SK-N-MC (cell line): Measurements from ENCODE around the gene C1D.

Experiments
- DNase-seq: peaks from one replicate; pipeline ENCODE4 v3.0.0-alpha.2; 2011; ENCODE audit warnings: low read depth, low spot score
- H3K27ac ChIP-seq: fragments of 200-600 bp; sonication (generic); 2 replicates; pipeline ENCODE4 v1.5.1; 2016; ENCODE audit warnings: mixed run types
- H3K36me3 ChIP-seq: fragments of 200-600 bp; sonication (generic); 2 replicates; pipeline ENCODE4 v1.6.1; 2017; ENCODE audit warnings: antibody characterized with exemption, low read length, mixed read lengths; ENCODE audit not compliant: insufficient read depth
- H3K4me3 ChIP-seq: fragments of 200-600 bp; sonication (generic); 2 replicates; pipeline ENCODE4 v1.5.1; 2016
- H3K9ac ChIP-seq: fragments of 200-600 bp; sonication (generic); 2 replicates; pipeline ENCODE4 v1.8.0; 2017; ENCODE audit warnings: mixed run types, mixed read lengths; ENCODE audit not compliant: insufficient read length
- H3K9me3 ChIP-seq: fragments of 200-600 bp; sonication (generic); 2 replicates; pipeline ENCODE4 v1.6.1; 2017; ENCODE audit warnings: low read depth, mild to moderate bottlenecking, antibody characterized with exemption, low read length, moderate library complexity, mixed read lengths
- EZH2 ChIP-seq: fragments of 200-600 bp; sonication (generic); IDR thresholded peaks from one replicate; pipeline ENCODE4 v1.6.1; 2017; ENCODE audit warnings: antibody characterized with exemption
- FOXP2 ChIP-seq: optimal IDR thresholded peaks from 2 replicates; pipeline ENCODE3; 2011; ENCODE audit warnings: mild to moderate bottlenecking, moderate library complexity; ENCODE audit not compliant: insufficient read depth; ENCODE audit errors: extremely low read length, control extremely low read depth
- POLR2AphosphoS5 ChIP-seq: IDR thresholded peaks from 2 replicates; pipeline ENCODE4 v1.6.1; 2012; ENCODE audit warnings: mild to moderate bottlenecking, low read depth, low read length, borderline replicate concordance

C1D gene

DNA sequence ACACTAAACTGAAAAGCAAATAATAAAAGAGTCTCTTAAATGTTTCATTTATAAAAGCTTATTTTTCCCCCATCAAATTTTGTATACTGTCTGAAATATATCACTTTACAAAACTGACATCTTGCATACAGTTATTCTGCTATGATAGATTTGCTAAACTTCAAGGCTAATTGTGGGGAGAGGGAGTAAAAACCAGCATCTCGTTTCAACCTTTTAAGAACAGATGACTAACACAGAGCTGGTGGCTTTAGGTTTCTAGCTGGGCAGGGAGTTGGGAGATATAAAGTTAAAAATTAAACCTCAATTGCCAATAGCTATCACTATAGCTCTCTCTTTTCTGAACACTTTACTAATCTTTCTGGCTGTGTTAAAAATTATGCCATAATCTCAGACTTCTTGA is 23.5 kb downstream of the C1D start:
- Histone ChIP-seq H3K36me3 (peaks cover 3% of the 10 kb centered on the region; the same call in 1 of the 2 replicates), H3K9ac (no peak overlapping the region), H3K4me3 (no peak overlapping the region), H3K9me3 (no peaks in the 10 kb centered on the region), H3K27ac (no peak overlapping the region)
- TF ChIP-seq POLR2AphosphoS5 (no peak), EZH2 (no peak), FOXP2 (no peak)
- no peak for DNase-seq

DNA sequence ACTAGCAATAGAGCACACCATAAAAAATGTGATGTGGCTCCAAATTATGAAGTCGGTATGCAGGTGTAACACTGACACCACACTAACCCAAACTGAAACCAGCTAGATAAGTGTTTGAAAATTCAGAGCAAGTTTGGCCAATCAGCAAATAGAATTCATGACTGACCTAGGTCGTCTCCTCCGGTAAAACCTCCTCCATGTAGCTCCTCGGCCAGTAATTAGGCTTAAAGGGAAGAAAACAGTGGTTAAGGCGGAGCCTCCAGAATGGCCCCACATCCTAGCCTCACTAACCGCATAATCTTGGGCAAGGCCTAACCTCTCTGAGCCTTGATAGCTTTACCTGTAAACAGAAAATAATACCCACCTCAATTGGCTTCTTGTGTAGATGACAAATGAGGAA is 30.1 kb downstream of the C1D start:
- TF ChIP-seq POLR2AphosphoS5 (no peak), EZH2 (no peak), FOXP2 (no peak)
- H3K4me3 ChIP-seq, result no peak overlapping the region
- no peaks in the 10 kb centered on the region for H3K36me3 ChIP-seq
- no peak overlapping the region for H3K27ac ChIP-seq
- H3K9me3 ChIP-seq, result no peaks in the 10 kb centered on the region
- DNase-seq, result no peak
- H3K9ac ChIP-seq, result no peak overlapping the region

DNA sequence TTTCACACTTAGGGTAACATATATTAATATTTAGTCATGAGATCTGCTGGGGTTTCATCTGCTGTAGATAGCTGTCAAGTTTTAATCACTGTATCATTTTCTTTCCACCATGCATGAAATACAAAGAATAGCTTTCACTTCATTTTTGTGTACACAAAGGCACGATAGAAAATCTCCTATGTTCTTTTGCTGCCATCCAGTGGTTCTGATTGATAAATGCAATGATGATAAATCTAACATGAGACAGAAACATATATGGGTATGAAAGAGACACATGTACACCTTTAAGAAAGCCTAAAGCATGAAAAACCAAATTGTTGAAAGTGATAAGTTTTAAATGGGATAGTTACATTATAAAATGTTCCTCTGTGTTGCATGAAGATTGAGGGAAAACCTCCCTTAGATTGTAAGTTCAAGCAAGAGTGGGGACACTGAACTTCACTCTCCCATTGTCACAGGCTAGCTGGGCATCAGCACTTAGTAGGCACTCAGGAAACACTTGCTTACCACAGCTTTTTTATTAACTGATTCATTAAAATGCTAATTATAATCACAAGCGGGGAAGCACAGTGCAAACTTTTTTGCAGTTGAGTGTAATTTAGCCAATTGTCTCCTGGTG is 31.2 kb downstream of the C1D start:
- peak; percentile 78 for DNase-seq
- peak overlapping the region; percentile 76 for H3K9ac ChIP-seq
- peak overlapping the region; percentile 95 for H3K27ac ChIP-seq
- no peaks in the 10 kb centered on the region for H3K36me3 ChIP-seq
- no peaks in the 10 kb centered on the region for H3K9me3 ChIP-seq
- H3K4me3 ChIP-seq, result peak overlapping the region; percentile 70
- TF ChIP-seq POLR2AphosphoS5 (no peak), EZH2 (no peak), FOXP2 (no peak)

DNA sequence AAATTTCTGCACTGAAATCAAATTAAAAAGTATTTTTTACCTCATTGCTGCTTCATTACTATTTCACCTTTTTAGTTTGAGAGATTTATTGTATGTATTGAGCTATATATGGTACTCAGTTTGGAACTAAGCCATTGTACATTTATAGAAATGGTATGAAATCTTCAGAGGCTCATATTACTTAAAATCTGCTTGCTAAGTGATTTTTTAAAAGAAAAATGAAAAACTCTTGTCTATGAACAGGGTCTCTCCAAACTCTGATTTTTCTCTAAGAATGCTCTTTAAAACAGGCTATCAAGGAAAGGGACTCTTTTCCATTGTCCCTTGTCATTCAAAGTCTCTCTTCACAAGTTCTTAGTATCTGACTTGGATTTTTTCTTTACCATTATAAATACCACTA is 31.8 kb downstream of the C1D start:
- Histone ChIP-seq H3K4me3 (peak overlapping the region; percentile 70), H3K9me3 (no peaks in the 10 kb centered on the region), H3K36me3 (no peaks in the 10 kb centered on the region), H3K9ac (peak overlapping the region; percentile 76), H3K27ac (peak overlapping the region; percentile 95)
- no peak for TF ChIP-seq FOXP2
- no peak for TF ChIP-seq EZH2
- TF ChIP-seq POLR2AphosphoS5, result no peak
- DNase-seq, result peak; percentile 40

DNA sequence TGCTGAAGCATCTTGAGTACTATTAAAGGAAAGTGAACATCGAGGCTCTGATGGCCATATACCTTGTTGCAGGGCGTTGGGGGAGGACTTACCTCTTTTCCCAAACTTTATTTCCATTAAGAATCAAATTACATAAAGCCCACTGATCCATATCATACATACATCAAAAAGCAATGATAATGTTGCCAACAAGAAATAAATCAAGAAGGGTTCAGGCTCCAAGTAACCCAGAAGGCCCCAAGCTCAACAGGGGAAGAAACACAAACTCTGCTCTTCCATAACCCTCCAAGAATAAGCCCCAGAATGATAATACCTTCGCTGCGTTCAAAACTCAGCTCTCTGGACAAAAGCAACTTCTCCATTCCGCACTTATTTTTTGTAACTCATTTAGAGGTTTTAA is 32.3 kb downstream of the C1D start:
- TF ChIP-seq POLR2AphosphoS5 (no peak), EZH2 (no peak), FOXP2 (no peak)
- H3K4me3 ChIP-seq, result no peak overlapping the region; the same call in 1 of the 2 replicates
- H3K9ac ChIP-seq, result peak overlapping the region; percentile 76
- H3K36me3 ChIP-seq, result no peaks in the 10 kb centered on the region
- H3K27ac ChIP-seq, result peak overlapping the region; percentile 95
- H3K9me3 ChIP-seq, result no peaks in the 10 kb centered on the region
- no peak for DNase-seq

DNA sequence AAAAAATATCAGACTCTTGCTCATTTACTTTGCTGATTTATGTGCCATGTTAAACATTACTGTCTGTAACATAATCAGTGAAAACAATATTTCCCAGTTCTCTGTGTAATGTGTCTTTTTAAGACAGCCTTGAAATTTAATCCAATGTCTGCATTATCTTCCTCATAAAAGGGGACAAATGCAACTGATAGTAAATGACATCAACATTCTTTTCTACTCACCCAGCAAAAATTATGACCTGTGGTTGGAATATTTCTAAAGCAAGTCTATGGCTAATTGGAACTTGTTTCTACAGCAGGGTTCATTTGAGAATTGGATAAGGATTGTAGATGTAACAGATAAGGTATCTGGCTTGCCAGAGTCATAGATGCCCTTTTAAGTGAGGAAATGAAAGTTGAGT is 34.8 kb downstream of the C1D start:
- no peak overlapping the region for H3K4me3 ChIP-seq
- H3K36me3 ChIP-seq, result no peaks in the 10 kb centered on the region
- H3K9ac ChIP-seq, result no peak overlapping the region
- no peak for DNase-seq
- no peak overlapping the region for H3K27ac ChIP-seq
- H3K9me3 ChIP-seq, result no peaks in the 10 kb centered on the region
- TF ChIP-seq FOXP2, result no peak
- no peak for TF ChIP-seq POLR2AphosphoS5
- no peak for TF ChIP-seq EZH2

DNA sequence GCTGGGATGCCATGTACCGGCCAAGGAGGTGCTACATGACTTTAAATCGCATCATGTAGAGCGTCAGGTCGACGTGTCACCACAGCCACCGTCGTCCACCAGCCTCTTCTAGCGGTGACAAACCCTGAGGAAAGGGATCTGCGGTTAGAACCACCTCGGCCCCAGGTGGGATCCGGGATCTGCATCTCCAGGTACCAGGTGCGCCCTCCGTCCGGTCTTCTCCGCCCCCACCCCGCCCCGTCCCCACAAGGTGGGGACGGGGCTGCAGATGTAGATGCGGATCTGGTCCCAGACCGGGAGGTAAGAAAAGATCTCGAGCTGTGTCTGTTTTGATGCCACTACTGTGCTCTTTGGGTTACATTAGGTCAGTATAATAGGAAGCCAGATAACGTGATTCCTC is 38.4 kb downstream of the C1D start:
- TF ChIP-seq EZH2, result no peak
- DNase-seq, result no peak
- Histone ChIP-seq H3K9me3 (no peaks in the 10 kb centered on the region), H3K36me3 (no peaks in the 10 kb centered on the region), H3K9ac (no peak overlapping the region), H3K4me3 (no peak overlapping the region), H3K27ac (no peak overlapping the region)

DNA sequence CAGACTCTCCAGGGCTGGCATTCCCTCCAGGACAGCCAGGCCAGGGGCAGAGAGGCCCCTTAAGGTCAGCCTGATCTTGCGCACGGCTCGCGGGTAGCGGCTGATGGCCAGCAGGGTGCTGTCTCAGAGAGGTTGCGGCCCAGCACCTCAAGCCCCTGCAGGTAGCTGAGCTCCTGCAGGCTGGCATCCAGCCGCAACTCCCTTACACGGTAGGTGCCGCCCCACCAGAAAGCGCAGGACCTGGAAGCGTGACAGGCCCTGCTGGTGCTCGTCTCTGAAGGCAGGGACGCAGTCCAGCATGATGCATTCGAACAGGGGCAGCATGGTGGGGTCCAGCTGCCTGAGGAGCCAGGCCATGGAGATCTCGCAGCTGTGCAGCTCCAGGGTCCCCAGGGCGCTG is 38.9 kb downstream of the C1D start:
- Histone ChIP-seq H3K36me3 (no peaks in the 10 kb centered on the region), H3K9me3 (no peaks in the 10 kb centered on the region), H3K27ac (no peak overlapping the region), H3K9ac (no peak overlapping the region), H3K4me3 (no peak overlapping the region)
- TF ChIP-seq FOXP2 (no peak), EZH2 (no peak), POLR2AphosphoS5 (no peak)
- DNase-seq, result no peak

DNA sequence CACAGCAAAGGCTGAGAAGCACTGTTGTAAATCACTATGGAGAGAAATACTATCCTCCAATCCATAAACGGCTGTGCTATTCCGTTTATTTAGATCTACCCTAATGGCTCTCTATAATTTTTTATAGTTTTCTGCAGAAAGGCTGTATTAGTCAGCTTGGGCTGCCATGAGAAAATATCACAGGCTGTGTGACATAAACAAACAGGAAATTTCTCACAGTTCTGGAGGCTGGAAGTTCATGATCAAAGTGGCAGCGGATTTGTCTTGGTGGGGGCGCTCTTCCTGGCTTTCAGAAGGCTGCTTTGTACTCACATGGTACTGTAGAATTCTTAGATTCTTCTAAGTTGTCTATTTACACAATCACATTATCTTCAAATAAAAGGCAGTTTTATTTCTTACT is 44.1 kb downstream of the C1D start:
- Histone ChIP-seq H3K4me3 (no peak overlapping the region), H3K36me3 (no peaks in the 10 kb centered on the region), H3K9me3 (no peaks in the 10 kb centered on the region), H3K9ac (no peak overlapping the region), H3K27ac (no peak overlapping the region)
- TF ChIP-seq POLR2AphosphoS5 (no peak), EZH2 (no peak), FOXP2 (no peak)
- DNase-seq, result no peak
